ENCODE results near the gene MOSPD2.

Gene MOSPD2

DNA sequence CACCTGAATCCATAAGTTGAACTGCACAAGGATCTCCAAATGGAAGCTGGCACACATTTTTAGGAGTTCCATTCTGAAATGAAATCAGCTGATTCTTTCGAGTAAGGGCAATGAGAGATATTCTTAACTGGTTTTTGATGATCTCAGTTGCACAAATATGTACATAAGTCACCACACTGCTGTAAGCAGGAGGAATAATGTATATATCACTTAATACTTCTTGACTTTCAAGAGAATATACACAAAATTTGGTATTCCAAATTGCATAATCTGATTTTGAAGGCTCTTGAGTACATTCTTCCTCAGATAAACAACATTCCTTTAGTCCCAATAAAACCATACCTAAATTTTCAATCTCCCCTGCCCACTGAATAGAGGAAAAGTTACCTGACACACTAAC lies 8.6 kb upstream of the MOSPD2 start:
- FAIRE-seq, result no peak
- DNase-seq (ENCODE audit: insufficient read length, low spot score), result no peak
- TF ChIP-seq SPI1 (IDR thresholded peaks at IDR 0.05; ENCODE audit: low read depth, low read length) (no peak), POLR2A (IDR thresholded peaks at IDR 0.05; ENCODE audit: low read depth, low read length) (no peak), POLR2AphosphoS5 (IDR thresholded peaks at IDR 0.05; ENCODE audit: low read depth, low read length) (no peak), TAF1 (IDR thresholded peaks at IDR 0.05; ENCODE audit: low read depth, low read length) (no peak), PAX5 (IDR thresholded peaks at IDR 0.05; ENCODE audit: insufficient read depth, low read length, severe bottlenecking) (no peak), POU2F2 (IDR thresholded peaks at IDR 0.05; ENCODE audit: low read depth, low read length) (no peak)

DNA sequence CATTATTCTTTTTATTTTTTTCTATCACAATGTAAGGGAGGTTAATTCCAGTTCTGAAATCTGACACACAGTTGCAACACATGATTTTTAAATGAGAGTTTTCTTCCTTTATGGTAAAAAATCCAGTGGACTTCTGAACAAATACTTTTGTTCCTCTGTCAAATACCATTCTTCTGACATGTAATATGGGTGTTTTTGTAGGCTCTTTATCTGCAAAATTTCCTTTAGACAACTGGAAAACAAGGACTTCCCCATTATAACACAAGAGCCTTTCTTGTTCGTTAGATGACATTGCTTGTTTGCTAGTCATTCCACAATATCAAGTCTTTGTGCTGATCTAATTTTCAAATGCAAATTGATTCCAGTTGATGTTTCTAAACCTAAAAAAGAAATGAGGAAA lies 8.0 kb upstream of the MOSPD2 start:
- no peak for TF ChIP-seq POLR2A (IDR thresholded peaks at IDR 0.05; ENCODE audit: low read depth, low read length)
- TF ChIP-seq POLR2AphosphoS5 (IDR thresholded peaks at IDR 0.05; ENCODE audit: low read depth, low read length), result no peak
- TF ChIP-seq TAF1 (IDR thresholded peaks at IDR 0.05; ENCODE audit: low read depth, low read length), result no peak
- TF ChIP-seq SPI1 (IDR thresholded peaks at IDR 0.05; ENCODE audit: low read depth, low read length), result no peak
- TF ChIP-seq PAX5 (IDR thresholded peaks at IDR 0.05; ENCODE audit: insufficient read depth, low read length, severe bottlenecking), result no peak
- TF ChIP-seq POU2F2 (IDR thresholded peaks at IDR 0.05; ENCODE audit: low read depth, low read length), result no peak
- DNase-seq (ENCODE audit: insufficient read length, low spot score), result no peak
- FAIRE-seq, result no peak

DNA sequence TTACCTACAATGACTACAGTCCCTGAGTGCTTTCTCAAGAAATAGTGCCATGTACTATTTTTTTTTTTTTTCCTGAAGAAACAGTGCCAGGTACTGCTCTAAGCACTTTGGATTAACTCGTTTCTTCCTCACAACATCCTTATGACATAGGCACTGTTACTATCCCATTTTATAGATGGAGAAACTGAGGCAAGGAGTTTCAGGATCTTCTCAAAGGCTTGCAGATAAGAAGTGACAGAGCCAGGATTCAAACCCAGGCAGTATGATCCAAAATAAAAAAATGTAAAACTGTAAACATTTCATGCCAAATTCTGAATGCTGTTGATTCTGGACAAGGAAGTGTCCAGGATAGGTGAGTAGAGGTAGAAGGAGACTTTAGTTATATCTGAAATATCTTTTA lies 1.5 kb upstream of the MOSPD2 start:
- no peak for TF ChIP-seq SPI1 (IDR thresholded peaks at IDR 0.05; ENCODE audit: low read depth, low read length)
- no peak for TF ChIP-seq POLR2A (IDR thresholded peaks at IDR 0.05; ENCODE audit: low read depth, low read length)
- no peak for TF ChIP-seq TAF1 (IDR thresholded peaks at IDR 0.05; ENCODE audit: low read depth, low read length)
- TF ChIP-seq PAX5 (IDR thresholded peaks at IDR 0.05; ENCODE audit: insufficient read depth, low read length, severe bottlenecking), result no peak
- no peak for TF ChIP-seq POU2F2 (IDR thresholded peaks at IDR 0.05; ENCODE audit: low read depth, low read length)
- no peak for TF ChIP-seq POLR2AphosphoS5 (IDR thresholded peaks at IDR 0.05; ENCODE audit: low read depth, low read length)
- DNase-seq (ENCODE audit: insufficient read length, low spot score) (no peak), FAIRE-seq (no peak)

DNA sequence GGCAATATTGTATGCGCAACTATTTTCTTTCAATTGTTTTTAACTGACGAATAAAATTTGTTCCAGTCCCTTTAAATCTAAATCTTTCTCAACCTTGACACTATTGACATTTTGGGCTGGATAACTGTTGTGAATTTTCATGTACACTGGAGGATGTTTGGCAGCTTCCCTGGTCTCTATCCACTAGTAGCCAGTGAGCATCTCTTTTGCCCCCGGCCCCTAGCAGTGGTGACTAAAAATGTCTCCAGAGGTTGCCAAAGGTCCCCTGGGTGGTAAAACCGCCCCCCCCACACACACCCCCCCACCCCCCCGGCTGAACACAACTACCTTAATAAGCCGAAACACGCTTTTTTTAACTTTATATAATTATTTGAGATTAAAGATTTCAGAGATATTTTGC lies 866 bp upstream of the MOSPD2 start:
- no peak for DNase-seq (ENCODE audit: insufficient read length, low spot score)
- TF ChIP-seq PAX5 (IDR thresholded peaks at IDR 0.05; ENCODE audit: insufficient read depth, low read length, severe bottlenecking) (no peak), TAF1 (IDR thresholded peaks at IDR 0.05; ENCODE audit: low read depth, low read length) (no peak), POLR2AphosphoS5 (IDR thresholded peaks at IDR 0.05; ENCODE audit: low read depth, low read length) (no peak), POU2F2 (IDR thresholded peaks at IDR 0.05; ENCODE audit: low read depth, low read length) (no peak), POLR2A (IDR thresholded peaks at IDR 0.05; ENCODE audit: low read depth, low read length) (no peak), SPI1 (IDR thresholded peaks at IDR 0.05; ENCODE audit: low read depth, low read length) (no peak)
- no peak for FAIRE-seq

DNA sequence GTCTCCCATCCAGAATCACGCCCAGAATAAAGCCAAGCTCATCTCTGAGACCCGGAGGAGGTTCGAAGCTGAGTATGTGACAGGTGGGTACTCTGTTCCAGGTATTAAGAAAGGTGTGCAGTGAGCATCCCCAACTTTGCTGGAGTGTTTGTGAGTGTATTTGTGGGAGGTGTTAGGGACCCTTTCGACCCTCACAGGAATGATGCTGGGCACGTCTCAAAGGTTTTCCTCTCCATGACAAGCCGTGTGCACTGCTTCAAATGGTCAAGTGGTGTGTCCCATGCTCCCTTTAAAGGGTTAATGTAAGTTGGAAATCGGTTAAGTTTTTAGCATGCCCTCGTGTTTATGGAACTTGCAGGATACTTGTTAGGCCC lies 442 bp downstream of the MOSPD2 start:
- TF ChIP-seq SPI1 (IDR thresholded peaks at IDR 0.05; ENCODE audit: low read depth, low read length) (no peak), POLR2AphosphoS5 (IDR thresholded peaks at IDR 0.05; ENCODE audit: low read depth, low read length) (no peak), POU2F2 (IDR thresholded peaks at IDR 0.05; ENCODE audit: low read depth, low read length) (no peak)
- FAIRE-seq, result no peak
- no peak for DNase-seq (ENCODE audit: insufficient read length, low spot score)

DNA sequence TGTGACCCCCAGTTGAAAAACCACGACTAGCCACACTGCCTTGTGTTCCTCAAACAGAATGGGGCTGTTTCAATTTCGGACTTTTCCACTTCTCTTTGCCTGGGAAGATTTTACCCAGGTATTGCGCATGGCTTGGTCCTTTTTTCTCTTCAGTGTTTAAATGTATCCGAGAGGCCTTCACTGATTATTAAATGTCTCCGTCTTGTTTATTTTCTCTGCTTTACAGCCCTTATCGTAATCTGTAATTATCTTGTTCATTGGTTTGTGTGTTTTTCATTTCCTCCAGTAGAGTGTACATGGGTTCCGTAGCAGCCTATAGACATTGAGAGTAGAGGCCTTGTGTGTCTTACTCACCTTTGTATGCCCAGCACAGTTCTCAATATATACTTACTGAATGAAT lies 2.4 kb downstream of the MOSPD2 start:
- DNase-seq (ENCODE audit: insufficient read length, low spot score) (no peak), FAIRE-seq (no peak)
- no peak for TF ChIP-seq POLR2A (IDR thresholded peaks at IDR 0.05; ENCODE audit: low read depth, low read length)

DNA sequence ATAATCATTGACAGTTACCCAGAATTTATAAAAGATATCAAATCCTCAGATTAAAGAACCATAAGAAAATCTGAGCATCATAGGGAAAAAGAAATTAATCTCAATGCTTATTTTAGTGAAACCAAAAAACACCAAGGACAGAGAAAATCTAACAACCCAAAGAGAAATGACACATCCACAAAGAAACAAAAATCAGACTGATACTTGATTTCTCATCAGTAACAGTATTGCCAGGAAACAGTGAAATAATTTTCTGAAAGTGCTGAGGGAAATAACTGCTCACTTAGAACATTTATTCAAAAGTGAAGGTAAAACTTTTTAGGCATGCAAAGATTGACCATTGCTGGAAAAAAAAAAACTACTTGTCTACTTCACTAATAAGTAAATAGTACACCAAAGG lies 10.6 kb downstream of the MOSPD2 start:
- FAIRE-seq (no peak), DNase-seq (ENCODE audit: insufficient read length, low spot score) (no peak)
- TF ChIP-seq POLR2A (IDR thresholded peaks at IDR 0.05; ENCODE audit: low read depth, low read length), result no peak
- no peak for TF ChIP-seq SPI1 (IDR thresholded peaks at IDR 0.05; ENCODE audit: low read depth, low read length)
- TF ChIP-seq POLR2AphosphoS5 (IDR thresholded peaks at IDR 0.05; ENCODE audit: low read depth, low read length), result no peak
- TF ChIP-seq TAF1 (IDR thresholded peaks at IDR 0.05; ENCODE audit: low read depth, low read length), result no peak
- TF ChIP-seq PAX5 (IDR thresholded peaks at IDR 0.05; ENCODE audit: insufficient read depth, low read length, severe bottlenecking), result no peak
- TF ChIP-seq POU2F2 (IDR thresholded peaks at IDR 0.05; ENCODE audit: low read depth, low read length), result no peak

DNA sequence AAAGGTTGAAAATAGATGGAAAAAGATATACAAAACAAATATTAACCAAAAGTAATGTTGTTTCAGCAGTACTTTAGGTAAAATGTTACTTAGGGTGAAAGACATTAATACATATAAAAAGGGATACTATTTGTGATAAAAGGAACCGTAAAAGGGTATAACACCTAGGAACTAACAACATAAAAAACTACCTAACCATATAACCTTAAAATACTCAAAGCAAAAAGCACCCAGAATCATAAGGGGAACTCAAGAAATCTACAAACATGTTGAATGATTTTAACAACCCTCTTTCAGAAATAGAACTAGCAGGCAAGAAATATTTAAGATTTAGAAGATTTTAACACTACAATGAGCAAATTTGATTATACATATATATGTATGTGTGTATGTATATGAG lies 11.5 kb downstream of the MOSPD2 start:
- DNase-seq (ENCODE audit: insufficient read length, low spot score) (no peak), FAIRE-seq (no peak)
- TF ChIP-seq POLR2A (IDR thresholded peaks at IDR 0.05; ENCODE audit: low read depth, low read length) (no peak), POLR2AphosphoS5 (IDR thresholded peaks at IDR 0.05; ENCODE audit: low read depth, low read length) (no peak), POU2F2 (IDR thresholded peaks at IDR 0.05; ENCODE audit: low read depth, low read length) (no peak), SPI1 (IDR thresholded peaks at IDR 0.05; ENCODE audit: low read depth, low read length) (no peak), PAX5 (IDR thresholded peaks at IDR 0.05; ENCODE audit: insufficient read depth, low read length, severe bottlenecking) (no peak), TAF1 (IDR thresholded peaks at IDR 0.05; ENCODE audit: low read depth, low read length) (no peak)

DNA sequence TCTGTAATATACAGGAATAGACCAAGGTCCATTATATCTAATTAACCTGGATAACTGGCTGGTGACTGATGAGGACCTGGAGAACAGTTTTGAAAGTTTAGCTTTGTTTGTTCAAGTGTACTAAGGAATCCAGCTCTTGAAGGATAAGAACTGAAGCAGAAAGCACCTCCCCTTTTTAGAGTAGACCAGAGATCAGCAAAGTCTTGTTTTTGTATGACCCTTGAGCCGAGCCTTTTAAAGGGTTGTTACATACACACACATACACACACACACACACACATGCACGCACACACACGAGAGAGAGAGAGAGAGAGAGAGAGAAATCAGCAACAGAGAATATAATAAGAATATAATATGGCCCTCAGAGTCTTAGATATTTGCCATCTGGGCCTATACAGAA lies 13.0 kb downstream of the MOSPD2 start:
- no peak for FAIRE-seq
- DNase-seq (ENCODE audit: insufficient read length, low spot score), result no peak
- TF ChIP-seq POLR2AphosphoS5 (IDR thresholded peaks at IDR 0.05; ENCODE audit: low read depth, low read length) (no peak), PAX5 (IDR thresholded peaks at IDR 0.05; ENCODE audit: insufficient read depth, low read length, severe bottlenecking) (no peak), POLR2A (IDR thresholded peaks at IDR 0.05; ENCODE audit: low read depth, low read length) (no peak), POU2F2 (IDR thresholded peaks at IDR 0.05; ENCODE audit: low read depth, low read length) (no peak), SPI1 (IDR thresholded peaks at IDR 0.05; ENCODE audit: low read depth, low read length) (no peak), TAF1 (IDR thresholded peaks at IDR 0.05; ENCODE audit: low read depth, low read length) (no peak)

DNA sequence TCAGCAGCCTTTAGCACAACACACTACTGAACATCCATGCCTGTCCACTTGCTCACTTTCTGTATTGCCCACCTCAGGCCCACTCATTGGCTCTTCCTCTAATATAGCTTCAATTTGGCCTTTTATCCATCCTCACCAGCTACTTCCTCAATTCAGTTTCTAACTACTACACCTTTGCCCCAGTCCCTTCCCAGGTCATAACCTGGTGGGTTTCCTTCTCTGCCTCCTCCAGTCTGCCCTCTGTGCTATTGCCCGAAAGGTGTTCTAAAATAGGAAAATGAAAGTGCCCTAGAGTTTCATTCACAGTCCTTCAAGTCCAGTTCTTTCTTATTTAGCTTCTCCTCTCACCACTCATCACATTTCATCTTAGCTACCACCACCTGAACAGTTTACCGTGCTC lies 23.1 kb downstream of the MOSPD2 start:
- DNase-seq (ENCODE audit: insufficient read length, low spot score) (no peak), FAIRE-seq (peak; percentile 77)
- TF ChIP-seq TAF1 (IDR thresholded peaks at IDR 0.05; ENCODE audit: low read depth, low read length) (no peak), POU2F2 (IDR thresholded peaks at IDR 0.05; ENCODE audit: low read depth, low read length) (no peak), PAX5 (IDR thresholded peaks at IDR 0.05; ENCODE audit: insufficient read depth, low read length, severe bottlenecking) (no peak), POLR2A (IDR thresholded peaks at IDR 0.05; ENCODE audit: low read depth, low read length) (no peak), SPI1 (IDR thresholded peaks at IDR 0.05; ENCODE audit: low read depth, low read length) (no peak), POLR2AphosphoS5 (IDR thresholded peaks at IDR 0.05; ENCODE audit: low read depth, low read length) (no peak)

Data from GM12891 (cell line).